OCI-LY3 (cell line): ENCODE data around the gene IFT25.
"Not testable (repeated sequence)": the region's sequence is repeated elsewhere in the genome, so short reads cannot be mapped to it uniquely, and the experiment has no call there.

Experiments used
- H2AFZ ChIP-seq: fragments of 200-600, 300-600 bp; shearing (Covaris generic); 2 replicates; pipeline ENCODE4 v1.6.0; 2014; ENCODE audit warnings: antibody characterized with exemption, low read depth, low read length
- H3K27ac ChIP-seq: fragments of 200-600, 300-600 bp; sonication (generic); 2 replicates; pipeline ENCODE4 v1.5.1; 2014; ENCODE audit warnings: mild to moderate bottlenecking, low read length, moderate library complexity, mixed read lengths
- H3K27me3 ChIP-seq: fragments of 200-600, 300-600 bp; sonication (generic); 2 replicates; pipeline ENCODE4 v1.6.1; 2014; ENCODE audit warnings: low read depth, low read length, mixed read lengths
- H3K36me3 ChIP-seq: fragments of 200-600, 300-600 bp; sonication (generic); replicated peaks from 2 replicates; pipeline ENCODE3; 2014; ENCODE audit warnings: low read depth, low read length, mixed read lengths
- H3K4me1 ChIP-seq: fragments of 300-600, 200-600 bp; sonication (generic); 2 replicates; pipeline ENCODE4 v1.6.1; 2014; ENCODE audit warnings: low read length, mixed read lengths
- H3K4me2 ChIP-seq: fragments of 200-600, 300-600 bp; sonication (generic); 2 replicates; pipeline ENCODE4 v1.6.1; 2014; ENCODE audit warnings: low read length, mixed read lengths
- H3K4me3 ChIP-seq: fragments of 300-600, 200-600 bp; sonication (generic); 2 replicates; pipeline ENCODE4 v1.5.1; 2014; ENCODE audit warnings: antibody characterized with exemption, mild to moderate bottlenecking, low read length, moderate library complexity
- H3K79me2 ChIP-seq: fragments of 300-600, 200-600 bp; shearing (Covaris generic); 2 replicates; pipeline ENCODE4 v1.6.1; 2014; ENCODE audit warnings: mild to moderate bottlenecking, low read length, mixed read lengths
- H3K9ac ChIP-seq: fragments of 300-600, 200-600 bp; shearing (Covaris generic); 2 replicates; pipeline ENCODE4 v1.6.0; 2014; ENCODE audit warnings: mild to moderate bottlenecking, low read length, moderate library complexity
- H3K9me3 ChIP-seq: fragments of 200-600, 300-600 bp; shearing (Covaris generic); 2 replicates; pipeline ENCODE4 v1.6.1; 2014; ENCODE audit warnings: low read length, mixed read lengths; ENCODE audit not compliant: insufficient read depth
- H4K20me1 ChIP-seq: fragments of 200-600, 300-600 bp; sonication (generic); 2 replicates; pipeline ENCODE4 v1.6.1; 2016; ENCODE audit warnings: low read length, mixed read lengths; ENCODE audit not compliant: insufficient read depth
- EZH2phosphoT487 ChIP-seq: fragments of 200-600 bp; shearing (Covaris generic); IDR thresholded peaks from 2 replicates; pipeline ENCODE4 v1.6.1; 2018; ENCODE audit warnings: antibody characterized with exemption, mixed run types, low read depth
- TF ChIP-seq, protein P1 (sequence below): fragments of 200-600, 300-600 bp; sonication (generic); IDR thresholded peaks from 2 replicates; pipeline ENCODE4 v1.5.1; 2014; ENCODE audit warnings: antibody characterized with exemption, low read length, low read depth

Gene IFT25

DNA sequence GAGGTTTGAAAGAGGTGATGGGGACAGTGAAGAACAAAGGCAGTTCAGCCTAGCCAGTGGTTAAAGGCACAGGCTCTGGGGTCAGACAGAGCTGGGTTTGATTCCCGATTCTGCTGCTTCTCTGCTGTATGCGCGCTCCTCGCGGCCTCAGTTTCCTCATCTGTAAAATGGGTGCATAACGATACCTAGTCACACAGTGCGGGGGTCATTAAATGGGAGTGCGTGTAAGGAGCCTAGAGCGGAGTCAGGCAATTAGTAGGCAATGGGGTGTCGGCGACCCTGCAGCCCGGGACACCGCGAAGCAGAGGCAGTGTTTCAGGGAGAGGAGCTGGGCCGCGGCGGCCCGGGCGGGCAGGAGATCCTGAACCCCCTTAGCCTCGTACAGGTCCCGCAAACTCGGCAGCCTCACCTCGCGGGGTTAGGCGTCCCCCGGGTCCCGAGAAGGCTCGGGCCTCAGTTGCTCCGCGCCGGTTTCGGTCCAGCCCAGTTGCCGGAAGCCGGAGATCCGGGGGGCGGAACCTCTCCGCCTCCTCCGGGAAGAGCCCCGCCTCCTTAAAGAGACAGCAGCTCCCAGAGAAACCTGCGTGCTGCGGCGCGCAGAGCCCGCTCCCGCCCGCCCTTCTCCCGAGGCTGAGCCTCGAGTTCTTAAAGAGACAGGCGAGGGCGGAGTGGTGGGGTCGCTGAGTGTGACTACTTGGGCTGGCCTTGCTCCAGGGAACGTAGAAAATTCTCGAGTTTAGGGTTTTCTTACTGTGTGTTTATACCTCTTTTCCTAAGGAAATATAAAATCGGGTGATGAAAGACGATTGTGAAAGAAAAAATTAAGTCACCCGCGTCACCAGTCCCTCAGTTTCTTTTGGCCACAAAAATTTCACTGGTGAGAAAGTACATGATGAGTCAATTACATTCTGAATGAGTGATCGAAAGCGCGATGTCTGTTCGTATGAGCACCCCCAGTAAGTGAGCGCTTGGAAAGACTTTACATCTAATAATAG, 55.9 kb downstream of the IFT25 start, which contains the start of gene YIPF1:
Gene YIPF1 (minus strand): TSS at position 494 of the 995 bp plus-strand sequence. CDS start 860 bp downstream, outside the sequence.
- H3K27ac ChIP-seq = peak within 1 kb of the TSS; percentile 85
- H3K27me3 ChIP-seq = no peaks in the 10 kb centered on the region
- no peaks in the 10 kb centered on the region for H3K9me3 ChIP-seq
- H4K20me1 ChIP-seq = no peaks in the 10 kb centered on the region
- H3K4me1 ChIP-seq = peaks cover 43% of the 10 kb centered on the region
- H3K36me3 ChIP-seq = no peaks in the 10 kb centered on the region
- H2AFZ ChIP-seq = peak within 1 kb of the TSS; percentile 65
- TF ChIP-seq, protein P1, sequence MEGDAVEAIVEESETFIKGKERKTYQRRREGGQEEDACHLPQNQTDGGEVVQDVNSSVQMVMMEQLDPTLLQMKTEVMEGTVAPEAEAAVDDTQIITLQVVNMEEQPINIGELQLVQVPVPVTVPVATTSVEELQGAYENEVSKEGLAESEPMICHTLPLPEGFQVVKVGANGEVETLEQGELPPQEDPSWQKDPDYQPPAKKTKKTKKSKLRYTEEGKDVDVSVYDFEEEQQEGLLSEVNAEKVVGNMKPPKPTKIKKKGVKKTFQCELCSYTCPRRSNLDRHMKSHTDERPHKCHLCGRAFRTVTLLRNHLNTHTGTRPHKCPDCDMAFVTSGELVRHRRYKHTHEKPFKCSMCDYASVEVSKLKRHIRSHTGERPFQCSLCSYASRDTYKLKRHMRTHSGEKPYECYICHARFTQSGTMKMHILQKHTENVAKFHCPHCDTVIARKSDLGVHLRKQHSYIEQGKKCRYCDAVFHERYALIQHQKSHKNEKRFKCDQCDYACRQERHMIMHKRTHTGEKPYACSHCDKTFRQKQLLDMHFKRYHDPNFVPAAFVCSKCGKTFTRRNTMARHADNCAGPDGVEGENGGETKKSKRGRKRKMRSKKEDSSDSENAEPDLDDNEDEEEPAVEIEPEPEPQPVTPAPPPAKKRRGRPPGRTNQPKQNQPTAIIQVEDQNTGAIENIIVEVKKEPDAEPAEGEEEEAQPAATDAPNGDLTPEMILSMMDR = no peak
- TF ChIP-seq EZH2phosphoT487 = no peak
- H3K4me2 ChIP-seq = peak within 1 kb of the TSS; percentile 88
- peak within 1 kb of the TSS; percentile 69 for H3K9ac ChIP-seq
- H3K4me3 ChIP-seq = peak within 1 kb of the TSS; percentile 87
- H3K79me2 ChIP-seq = no peaks in the 10 kb centered on the region

DNA sequence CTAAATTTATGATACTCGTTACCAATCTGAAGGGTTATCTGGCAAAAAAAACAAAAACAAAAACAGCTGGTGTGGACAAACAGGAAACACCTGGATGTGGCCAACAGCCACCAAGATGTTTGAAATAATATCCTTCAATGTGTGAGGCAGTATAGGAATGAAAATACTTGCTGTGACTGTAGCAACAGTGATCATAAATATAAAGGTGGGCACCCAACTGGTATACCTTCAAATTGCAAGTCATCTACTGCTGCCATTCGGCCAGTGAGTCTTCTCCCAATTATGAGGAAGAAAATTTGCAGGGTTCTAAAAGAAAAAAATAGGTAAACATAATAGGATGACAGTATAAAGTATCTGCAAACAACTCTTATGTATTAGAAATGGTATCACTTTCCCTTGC, 56.8 kb downstream of the IFT25 start:
- peaks cover 37% of the 10 kb centered on the region for H3K4me1 ChIP-seq
- no peaks in the 10 kb centered on the region for H3K27me3 ChIP-seq
- peak overlapping the region; percentile 87 for H3K4me3 ChIP-seq
- H3K9ac ChIP-seq = peak overlapping the region; percentile 69; the same call in 1 of the 2 replicates
- H3K27ac ChIP-seq = no peak overlapping the region
- no peaks in the 10 kb centered on the region for H3K79me2 ChIP-seq
- no peaks in the 10 kb centered on the region for H3K9me3 ChIP-seq
- no peak for TF ChIP-seq EZH2phosphoT487
- TF ChIP-seq, protein P1 = no peak
- H3K4me2 ChIP-seq = peak overlapping the region; percentile 88
- no peak overlapping the region for H2AFZ ChIP-seq
- H3K36me3 ChIP-seq = no peaks in the 10 kb centered on the region
- no peaks in the 10 kb centered on the region for H4K20me1 ChIP-seq

DNA sequence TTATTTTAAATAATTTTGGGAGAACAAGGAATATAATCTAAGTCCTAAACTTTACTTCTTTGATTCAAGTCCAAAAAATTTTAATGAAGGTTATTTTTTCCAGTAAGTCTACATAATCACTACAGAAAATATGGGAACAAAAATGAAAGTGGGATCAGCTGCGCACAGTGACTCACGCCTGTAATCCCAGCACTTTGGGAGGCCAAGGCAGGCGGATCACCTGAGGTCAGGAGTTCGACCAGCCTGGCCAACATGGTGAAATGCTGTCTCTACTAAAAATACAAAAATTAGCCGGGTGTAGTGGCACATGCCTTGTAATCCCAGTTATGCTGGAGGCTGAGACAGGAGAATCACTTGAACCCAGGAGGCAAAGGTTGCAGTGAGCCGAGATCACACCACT, 61.9 kb downstream of the IFT25 start:
- not testable (repeated sequence) for H3K27me3 ChIP-seq, H3K4me2 ChIP-seq, H3K9ac ChIP-seq, H3K4me3 ChIP-seq, H3K27ac ChIP-seq, H3K4me1 ChIP-seq, H3K79me2 ChIP-seq, H2AFZ ChIP-seq, H3K36me3 ChIP-seq, H4K20me1 ChIP-seq, H3K9me3 ChIP-seq

DNA sequence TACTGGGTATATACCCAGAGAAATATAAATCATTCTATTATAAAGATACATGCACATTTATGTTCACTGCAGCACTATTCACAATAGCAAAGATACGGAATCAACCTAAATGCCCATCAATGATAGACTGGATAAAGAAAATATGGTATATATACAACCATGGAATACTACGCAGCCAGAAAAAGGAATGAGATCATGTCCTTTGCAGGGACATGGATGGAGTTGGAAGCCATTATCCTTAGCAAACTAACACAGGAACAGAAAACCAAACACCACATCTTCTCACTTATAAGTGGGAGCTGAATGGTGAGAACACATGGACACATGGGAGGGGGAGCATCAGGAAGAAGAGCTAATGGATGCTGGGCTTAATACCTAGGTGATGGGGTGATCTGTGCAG, 63.6 kb downstream of the IFT25 start:
- not testable (repeated sequence) for H3K9me3 ChIP-seq, H4K20me1 ChIP-seq, H2AFZ ChIP-seq, H3K4me3 ChIP-seq, H3K4me1 ChIP-seq, H3K4me2 ChIP-seq, H3K36me3 ChIP-seq, H3K79me2 ChIP-seq, H3K27me3 ChIP-seq, H3K27ac ChIP-seq, H3K9ac ChIP-seq

DNA sequence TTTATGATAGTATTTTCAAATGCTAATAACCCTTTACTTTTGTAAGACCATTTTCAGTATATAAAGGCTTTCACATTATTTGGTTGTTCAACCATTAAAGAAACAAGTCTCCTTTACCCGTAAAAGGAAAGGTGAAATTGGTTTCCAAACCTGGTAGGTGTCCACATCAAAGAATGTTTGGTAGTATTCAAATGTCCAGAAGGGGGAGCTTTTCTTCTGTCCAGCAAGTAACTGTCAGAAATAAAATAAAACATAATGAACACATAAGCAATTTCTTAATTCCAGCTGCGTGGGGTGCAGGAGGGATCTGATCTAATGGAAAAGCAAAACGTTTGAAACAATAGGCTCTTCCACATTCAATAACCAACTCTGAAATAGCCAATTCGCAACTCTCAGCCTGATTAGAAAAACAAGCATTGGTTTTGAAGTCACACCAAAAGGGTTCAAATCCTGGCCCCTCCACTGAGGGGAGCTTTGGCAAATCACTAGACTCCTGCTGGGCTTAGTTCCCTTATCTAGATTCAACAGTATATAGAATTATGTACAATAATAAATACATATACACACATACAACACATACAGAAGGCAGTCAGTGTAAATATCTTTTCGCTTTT, 66.9 kb downstream of the IFT25 start:
- H2AFZ ChIP-seq = no peak overlapping the region
- H3K79me2 ChIP-seq = no peaks in the 10 kb centered on the region
- H3K27me3 ChIP-seq = no peaks in the 10 kb centered on the region
- no peaks in the 10 kb centered on the region for H3K9me3 ChIP-seq
- no peak overlapping the region for H3K9ac ChIP-seq
- no peaks in the 10 kb centered on the region for H3K4me1 ChIP-seq
- H4K20me1 ChIP-seq = no peaks in the 10 kb centered on the region
- TF ChIP-seq, protein P1 = peak; percentile 60
- no peak for TF ChIP-seq EZH2phosphoT487
- H3K36me3 ChIP-seq = no peaks in the 10 kb centered on the region
- no peak overlapping the region for H3K4me3 ChIP-seq
- H3K4me2 ChIP-seq = no peak overlapping the region
- H3K27ac ChIP-seq = no peak overlapping the region

DNA sequence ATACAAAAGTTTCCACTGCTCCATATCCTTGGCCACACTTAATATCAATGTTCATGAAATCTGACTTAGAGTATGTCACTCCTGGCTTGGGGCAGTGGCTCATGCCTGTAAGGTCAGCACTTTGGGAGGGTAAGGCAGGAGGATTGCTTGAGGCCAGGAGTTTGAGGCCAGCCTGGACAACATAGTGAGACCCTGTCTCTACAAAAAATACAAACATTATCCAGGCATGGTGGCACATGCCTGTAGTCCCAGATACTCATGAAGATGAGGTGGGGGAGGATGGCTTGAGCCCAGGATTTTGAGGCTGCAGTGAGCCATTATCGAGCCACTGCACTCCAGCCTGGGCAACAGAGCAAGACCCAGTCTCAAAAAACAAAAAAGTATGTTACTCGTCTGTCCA, 70.3 kb downstream of the IFT25 start:
- H3K4me3 ChIP-seq, H3K9ac ChIP-seq, H3K36me3 ChIP-seq, H3K79me2 ChIP-seq, H3K4me1 ChIP-seq, H4K20me1 ChIP-seq, H3K27me3 ChIP-seq, H2AFZ ChIP-seq, H3K9me3 ChIP-seq, H3K27ac ChIP-seq, H3K4me2 ChIP-seq: not testable (repeated sequence)
